NCI-H748 treated with DMSO at 0.1 percent for 48 hours (cell line): Measurements from ENCODE around the gene TMEM183A.

ENCODE experiments used
- DNase-seq: peaks from one replicate; lab custom pipeline; 2025; lab: John Stamatoyannopoulos, UW

The TMEM183A gene

DNA sequence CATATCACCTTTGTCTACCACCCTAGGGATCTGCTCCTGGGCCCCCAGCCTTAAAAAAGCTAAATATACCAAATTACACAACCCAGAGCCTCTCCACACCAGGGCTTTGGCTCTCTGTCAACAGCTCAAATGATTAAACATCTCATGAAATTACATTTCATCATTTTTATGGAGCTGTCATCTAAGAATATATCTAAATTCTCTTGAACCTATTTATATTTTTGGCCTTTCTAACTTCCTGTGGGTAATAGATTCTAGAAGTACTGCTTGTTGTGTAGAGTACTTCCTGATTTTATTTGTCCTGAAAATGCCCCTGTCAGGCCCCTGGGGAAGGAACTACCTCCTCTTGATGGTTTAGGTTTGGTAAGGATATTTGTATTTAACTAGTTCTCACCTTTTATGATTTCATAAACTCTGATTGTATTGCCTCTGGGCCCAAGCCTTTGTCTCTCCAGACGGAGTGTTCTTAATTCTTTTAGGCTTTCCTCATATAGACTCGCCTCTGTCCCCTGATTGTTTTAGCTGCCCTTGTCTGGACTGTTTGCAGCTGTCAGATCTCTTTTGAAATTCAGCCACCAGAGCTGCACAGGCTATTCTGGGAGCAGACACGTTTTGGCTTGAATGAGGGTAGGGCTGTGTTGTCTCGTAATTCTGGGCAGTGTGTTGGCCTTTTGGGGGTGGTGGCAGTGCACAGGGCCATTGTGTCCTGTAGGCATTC, 62.0 kb downstream of the TMEM183A start:
- DNase-seq, result no peak

DNA sequence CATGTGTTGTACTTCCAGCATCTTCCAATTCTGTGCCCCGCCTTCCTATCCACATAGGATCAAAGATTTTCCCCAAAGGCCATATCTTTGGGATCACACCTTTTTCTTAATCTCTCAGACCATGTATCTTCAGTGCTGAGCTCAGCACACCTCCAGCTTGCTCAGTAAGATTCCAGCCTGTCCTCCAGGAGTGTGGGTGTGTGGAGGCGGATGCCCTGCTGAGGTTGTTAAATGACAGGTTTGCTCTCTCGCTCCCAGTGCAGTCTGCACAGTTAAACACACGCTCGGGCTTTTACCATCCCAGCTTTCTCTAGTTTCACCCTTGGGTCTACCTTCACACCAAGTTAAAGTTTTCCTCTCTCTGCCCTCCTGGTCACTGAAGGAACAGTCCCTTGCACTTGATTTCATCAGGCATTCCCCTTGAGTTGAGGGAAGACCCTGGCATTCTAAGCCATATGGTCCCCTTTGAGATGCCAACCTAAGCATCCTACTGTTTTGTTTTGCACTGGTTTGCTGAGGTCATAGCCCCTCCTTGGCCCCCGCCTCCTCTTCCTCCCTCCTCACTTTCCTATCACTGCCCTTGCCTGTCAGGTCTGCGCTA, 64.9 kb downstream of the TMEM183A start:
- DNase-seq, result no peak

DNA sequence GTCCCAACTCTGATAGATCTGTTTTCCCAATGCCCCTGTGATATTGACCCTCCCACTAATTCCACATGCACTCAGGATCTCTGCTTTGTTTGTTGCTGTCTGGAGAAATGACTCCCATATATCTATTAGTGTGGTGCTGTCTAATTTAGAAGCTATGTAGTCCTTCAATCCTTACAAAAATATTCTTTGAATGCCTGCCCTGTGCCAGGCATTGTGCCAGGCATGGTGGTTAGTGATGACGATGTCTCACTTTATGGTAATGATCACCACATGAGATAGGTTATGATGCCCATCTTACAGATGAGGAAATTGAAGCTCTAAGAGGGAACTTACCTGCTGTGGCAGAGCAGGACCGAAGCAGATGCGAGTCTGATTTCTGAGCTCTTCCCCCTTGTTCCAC, 65.7 kb downstream of the TMEM183A start:
- DNase-seq, result no peak

DNA sequence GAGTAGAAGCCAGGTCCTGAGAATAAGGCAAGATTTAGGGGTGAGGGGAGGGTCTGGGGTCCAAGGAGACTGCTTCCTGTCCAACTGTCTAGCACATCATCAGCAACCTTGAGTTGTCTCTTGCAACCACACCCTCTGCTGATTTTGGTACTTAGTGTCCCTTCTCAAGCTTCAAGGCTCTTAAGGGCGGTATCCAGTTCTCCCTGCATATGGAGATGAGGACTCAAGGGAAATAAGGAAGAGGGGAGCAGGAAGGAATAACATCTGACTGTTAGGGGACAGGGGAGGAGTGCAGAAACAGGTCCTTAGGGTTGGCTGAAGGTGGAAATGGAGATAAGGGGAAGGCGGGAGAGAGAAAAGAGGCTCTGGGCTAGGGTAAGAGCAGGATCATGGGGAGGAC, 66.3 kb downstream of the TMEM183A start:
- DNase-seq, result no peak
